ENCODE measurements around the gene MACROD2.
"Not testable (repeated sequence)": the region's sequence is repeated elsewhere in the genome, so short reads cannot be mapped to it uniquely, and the experiment has no call there.

The MACROD2 gene

DNA sequence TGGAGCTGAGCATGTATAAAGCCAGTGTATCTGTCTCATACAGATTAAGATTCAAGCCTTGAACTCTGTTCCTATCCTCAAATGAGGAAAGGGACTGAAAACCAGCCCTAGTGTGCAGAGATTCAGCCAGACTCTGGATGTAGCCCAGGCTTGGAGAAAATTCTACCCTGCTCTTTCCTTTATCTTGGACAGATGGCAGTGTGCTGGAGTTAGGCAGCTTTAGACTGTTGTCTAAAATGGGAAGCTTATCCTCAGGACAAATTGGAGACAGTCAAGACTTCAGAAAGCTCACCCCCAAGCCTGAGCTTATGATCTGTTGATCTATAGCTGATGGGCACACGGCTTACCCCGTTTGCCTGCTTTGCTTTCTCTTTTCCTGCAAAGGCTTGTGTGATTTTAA, 1520.4 kb downstream of the MACROD2 start:
- DNase-seq = no peak

DNA sequence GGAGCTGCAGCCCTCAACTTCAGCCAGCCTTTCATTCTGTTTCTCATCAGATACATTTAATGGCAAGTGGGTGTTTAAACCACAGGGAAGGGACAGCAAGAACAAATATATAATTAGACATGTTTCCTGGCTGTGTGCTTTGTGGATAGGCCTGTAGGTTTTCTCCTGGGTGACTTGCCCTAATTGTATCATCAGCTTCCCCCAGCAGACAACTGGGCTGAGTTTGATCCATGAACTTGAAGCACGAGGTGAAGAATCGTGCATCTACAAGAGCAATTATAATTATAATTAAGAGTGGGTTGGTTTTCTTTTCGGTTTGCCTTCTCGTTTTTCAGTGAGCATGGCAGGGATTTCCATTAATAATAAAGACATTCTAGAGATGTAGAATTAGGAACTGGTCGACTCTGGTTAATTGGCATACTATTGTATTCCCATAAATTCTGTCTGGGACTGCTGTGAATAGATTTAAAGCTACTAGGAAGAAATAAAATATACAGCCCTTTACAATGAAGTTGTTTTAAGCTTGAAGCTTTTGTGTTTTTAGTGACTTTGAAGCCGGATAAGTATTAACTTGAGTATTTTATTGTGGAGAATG, 1525.7 kb downstream of the MACROD2 start:
- no peak for DNase-seq

DNA sequence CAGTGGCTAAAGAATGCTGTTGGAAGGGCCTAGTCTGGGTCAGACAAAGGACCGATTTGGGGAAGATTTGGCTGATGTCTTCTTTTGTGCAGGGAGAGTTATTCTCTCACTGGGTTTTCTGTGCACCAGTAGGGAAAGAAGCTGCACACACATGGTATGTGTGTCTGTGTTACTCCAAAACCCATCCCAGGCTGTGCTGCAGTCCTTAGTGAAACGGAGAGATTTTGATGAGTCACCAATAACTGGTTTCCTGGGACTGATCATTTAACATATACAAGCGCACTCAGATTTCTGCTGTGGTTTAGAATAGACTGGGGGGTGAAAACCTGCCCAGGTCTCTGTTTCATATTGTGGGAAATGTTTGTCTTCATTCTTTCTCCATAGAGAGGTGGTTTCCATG, 1528.1 kb downstream of the MACROD2 start:
- no peak for DNase-seq

DNA sequence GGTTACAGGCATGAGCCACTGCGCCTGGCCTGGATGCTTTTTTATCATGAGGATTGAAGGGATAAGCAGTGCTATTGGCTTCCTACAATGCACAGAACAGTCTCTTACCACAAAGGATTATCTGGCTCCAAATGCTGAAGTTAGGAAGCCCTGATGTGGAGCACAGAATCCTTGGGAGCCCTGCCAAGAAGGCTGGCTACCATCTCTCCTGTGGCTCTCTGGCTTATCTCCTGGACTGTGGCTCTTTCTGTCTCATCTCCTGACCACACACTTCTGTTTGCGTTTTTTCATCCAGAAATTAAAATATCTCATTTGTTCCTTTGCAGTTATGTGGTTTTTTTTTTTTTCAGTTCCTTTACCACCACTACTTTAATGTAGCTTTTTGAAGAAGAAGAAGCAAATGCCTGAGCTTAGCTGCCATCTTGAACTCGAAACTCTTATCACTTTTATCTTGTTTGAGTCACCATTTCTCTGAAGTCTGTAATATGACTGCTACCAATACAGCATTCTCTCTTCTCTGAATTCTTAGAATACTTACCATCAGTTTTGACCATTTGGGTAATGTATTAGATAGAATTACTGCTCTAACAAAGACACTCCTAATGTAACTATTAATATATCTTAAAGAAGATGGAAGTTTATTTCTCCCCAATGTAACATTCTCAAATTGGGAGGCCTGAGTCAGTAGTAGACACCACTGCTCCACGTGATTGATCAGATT, 1533.2 kb downstream of the MACROD2 start:
- no peak for DNase-seq

DNA sequence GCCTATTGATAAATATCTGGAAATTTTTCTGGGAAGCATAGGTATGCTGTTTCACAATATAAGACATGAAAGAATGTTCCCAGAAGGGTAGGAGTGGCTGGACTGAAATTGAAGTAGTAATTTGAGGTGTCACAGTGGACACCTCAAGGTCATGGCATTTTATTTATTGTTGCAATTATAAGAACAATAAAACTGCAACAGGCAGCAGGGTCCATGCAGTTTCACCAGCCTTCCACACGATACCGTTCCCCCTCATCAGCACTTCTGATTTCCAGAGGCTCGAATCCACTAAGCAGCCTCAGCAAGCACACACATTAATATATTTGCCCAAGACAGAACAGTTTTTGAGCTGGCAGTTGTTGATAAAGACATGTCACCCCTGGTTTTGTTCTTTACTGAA, 1540.5 kb downstream of the MACROD2 start:
- no peak for DNase-seq

DNA sequence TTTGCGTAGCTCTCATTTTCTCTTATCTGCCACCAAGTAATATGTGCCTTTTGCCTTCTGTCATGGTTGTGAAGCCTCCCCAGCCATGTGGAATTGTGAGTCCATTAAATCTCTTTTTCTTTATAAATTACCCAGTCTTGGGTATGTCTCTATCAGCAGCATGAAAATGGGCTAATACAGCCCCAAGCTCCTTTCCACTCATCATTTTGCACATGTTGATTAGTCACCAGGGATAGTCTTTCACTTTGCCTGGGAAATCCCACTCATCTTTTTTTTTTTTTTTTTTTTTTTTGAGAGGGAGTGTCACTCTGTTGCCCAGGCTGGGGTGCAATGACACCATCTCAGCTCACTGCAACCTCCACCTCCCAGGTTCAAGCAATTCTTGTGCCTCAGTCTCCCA, 1541.9 kb downstream of the MACROD2 start:
- DNase-seq = not testable (repeated sequence)

DNA sequence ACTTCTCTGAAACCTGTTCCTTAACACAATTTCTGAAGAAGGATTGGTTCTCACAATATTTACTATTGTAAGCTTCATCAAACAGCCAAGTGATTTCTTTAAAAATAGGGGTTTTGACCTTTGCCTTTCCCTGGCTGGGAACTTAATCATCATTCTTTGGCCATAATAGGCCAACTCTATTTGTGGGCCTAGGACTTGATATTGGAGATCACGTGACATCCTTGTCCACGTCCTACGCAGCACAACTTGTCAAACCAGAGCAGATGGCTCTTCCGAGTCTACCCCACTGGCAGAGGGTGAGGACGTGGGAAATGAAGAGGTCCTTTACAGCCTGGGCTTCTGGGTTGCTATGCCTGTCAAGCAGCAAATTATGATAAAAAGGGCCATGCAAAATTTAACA, 1547.3 kb downstream of the MACROD2 start:
- DNase-seq = no peak

DNA sequence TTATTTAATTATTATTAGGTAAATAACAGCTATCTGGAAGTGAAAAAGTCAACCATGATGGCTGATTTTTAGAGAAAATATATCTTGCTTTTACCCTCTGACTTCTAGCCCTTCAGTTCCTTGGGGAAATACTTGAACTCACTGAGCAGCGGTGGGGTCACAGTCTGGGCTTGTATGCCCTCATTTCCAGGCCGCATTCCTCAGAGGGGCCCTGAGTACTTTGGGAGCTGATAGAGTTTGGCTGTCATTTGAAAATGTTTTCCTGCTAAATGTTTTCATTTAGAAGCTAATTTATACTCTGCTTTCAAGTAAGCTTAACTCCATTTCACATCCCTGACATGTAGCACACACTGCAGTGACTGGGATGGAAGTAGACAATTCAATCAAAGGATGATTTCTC, 1549.4 kb downstream of the MACROD2 start:
- no peak for DNase-seq

DNA sequence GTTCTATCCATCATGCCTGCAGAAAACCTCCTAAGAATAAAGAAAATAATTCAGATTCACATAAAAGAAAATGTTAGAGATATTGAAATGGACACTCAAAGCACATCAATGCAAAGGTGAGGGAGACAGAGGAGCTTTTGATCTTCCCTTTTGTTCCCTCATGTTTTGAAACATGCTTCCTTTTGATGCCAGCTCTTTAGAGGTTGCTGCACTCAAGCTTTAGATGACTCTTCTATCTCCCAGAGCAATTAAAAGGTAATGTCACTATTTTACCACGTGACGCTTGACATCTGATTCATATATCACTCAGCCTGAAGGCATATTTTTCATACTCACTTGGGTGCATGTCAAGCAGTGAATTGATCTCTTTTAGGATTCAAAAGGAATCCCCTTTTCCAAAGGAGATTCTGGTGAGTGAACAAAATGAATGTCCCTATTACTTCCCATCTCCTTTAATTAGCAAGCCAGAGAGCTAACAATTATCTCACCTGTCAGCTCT, 1551.3 kb downstream of the MACROD2 start:
- no peak for DNase-seq

DNA sequence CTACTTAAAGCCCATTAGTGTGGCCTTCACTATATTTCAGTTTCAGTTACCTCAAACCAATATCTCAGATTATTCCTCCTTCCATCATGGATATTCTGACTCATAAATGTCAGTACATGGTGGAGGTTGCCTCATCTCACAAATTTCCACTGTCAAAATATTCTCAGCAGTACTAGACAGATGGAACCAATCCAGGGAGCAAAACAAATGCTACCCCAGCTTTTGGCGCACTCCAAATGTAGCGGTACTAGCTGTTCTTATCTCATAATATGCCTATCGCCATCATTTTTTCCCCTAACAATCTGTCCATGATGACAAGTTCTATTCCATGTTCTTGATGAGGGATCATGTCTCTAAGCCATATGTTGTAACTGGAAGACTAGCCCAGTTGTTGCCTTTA, 1551.8 kb downstream of the MACROD2 start:
- DNase-seq = no peak

DNA sequence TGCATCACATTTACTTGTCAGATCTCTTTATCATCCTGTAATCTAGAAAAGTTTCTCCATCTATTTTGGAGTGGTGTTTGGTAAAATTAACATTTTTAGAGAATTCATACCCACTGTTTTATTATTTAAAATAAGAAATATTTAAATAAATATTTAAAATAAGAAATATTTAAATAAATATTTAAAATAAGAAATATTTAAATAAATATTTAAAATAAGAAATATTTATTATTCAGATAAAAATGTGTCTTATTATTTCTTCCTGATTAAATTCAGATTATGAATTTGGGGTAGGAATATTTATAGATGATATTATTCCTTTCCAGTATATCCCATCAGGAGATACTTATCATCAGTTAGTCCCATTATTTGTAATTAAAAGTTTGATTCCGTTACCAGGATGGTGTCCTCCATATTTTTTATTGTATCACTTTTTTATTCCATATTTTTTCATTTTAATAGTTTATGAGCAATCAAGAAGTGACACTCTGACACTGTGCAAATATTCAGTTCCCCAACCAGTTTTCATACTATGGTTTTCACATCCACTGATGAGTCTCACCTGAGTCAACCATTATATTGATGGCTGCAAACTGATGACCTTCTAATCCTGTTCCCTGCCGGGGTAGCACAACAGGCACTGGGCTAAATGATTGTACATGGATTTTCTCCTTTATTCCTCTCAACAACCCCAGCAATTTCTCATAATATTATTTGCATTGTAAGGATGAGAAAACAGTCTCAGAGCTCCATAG, 1555.0 kb downstream of the MACROD2 start:
- DNase-seq = no peak

DNA sequence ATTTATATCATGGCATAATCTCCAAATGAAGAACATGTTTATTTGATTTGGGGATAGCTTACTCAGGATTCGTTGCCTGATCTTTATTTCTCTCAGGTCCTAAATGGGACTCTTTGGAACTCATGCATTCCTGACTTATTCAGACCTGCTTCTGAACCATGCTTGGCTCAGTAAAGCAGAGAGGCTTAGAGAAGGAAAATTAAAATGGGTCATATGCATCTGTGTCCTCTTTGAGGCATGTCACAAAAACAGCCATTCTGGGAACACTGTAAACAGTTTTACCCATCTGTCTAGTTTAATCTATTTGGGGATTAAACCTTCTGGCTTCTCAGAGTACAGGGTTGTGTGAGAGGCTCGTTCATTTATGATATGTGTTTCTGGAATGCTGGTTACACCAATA, 1560.6 kb downstream of the MACROD2 start:
- DNase-seq = no peak

DNA sequence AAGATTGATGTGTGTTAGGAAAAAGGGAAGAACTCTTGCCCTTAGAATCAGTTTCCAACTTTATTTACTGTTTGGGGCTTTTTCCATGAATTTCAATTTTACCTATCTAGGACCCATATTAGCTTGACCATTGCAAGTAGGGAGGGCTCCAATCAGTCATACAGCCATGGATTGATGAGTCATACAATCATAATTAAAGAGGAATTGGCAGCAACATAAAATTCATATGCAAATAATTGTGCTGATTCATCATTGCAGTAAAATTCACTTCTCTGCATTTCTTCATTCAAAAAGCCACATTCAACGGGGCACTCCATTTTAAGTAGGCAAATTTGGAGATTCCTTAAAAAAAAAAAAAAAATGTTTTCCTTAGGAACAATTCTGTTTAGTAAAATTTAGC, 1561.6 kb downstream of the MACROD2 start:
- DNase-seq = no peak

DNA sequence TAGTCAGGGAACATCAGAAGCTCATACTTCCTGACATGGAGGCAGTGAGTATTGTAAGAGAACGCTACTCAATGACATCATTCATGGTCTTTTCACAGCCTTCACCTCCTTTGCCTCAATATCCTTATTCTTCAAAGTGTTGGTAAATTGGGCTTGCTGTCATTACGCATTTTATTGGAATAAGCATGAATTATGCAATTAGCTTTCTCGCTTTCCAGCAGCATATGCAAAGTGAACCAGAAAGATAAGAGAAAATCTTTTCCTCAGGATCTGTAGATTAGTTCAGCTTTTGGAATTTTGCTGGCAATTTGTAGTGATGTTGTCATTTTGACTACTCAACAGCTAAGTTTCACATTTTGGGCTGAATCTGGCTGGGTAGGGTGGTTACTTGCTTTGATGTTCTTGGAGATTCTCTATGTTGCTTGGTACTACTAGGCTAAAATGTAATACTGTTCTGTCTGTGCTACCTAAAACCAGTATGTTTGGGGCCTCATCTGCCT, 1565.8 kb downstream of the MACROD2 start:
- no peak for DNase-seq

DNA sequence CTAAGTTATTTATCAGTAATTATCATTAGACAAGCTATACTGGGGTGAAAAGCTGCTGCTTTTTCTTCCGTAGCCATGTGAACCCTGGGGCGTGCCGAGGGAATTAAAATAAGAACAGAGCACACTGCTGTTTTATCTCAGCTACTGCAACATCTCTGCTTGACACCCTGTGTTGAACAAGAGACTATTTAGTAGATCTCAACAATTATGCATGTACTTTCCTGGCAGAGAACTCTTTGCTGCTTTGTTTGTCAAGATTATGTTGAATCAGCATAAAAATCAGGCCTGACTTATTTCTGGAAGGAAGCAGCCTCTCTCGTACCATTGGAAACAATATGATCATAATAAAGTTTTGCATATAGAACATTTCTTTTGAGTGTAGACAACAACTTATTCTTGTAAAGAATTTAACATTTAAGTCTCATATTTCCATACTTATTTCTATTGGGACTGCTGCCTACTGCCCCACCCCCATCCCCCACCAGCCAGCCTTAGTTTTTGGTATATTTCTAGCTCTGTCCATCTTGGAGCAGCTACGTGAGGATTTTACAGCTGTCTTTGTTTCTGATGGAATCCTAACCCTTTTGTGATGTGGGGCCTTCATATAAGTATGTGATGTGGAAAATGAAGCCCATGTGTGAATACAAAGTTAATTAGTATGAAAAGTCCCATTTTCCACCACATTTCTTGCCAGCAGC, 1566.5 kb downstream of the MACROD2 start:
- no peak for DNase-seq

DNA sequence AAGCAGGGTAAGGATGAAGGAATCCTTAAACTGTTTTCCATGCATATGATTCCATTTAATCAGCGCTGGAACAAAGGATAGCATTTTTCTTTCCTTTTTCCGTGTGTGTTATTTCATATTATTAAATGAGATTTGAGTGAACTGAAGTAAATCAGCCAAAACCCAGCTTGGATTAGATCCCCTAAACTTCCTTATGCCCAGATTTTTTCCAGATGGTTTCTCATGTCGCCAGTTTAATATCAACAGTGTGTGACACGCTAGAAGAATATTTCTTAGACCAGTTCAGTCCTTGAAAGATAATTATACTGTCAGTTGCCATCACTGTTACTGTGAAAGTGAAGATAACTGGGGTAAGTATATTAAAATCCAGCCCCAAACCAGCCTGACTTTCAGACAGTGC, 1568.5 kb downstream of the MACROD2 start:
- no peak for DNase-seq

DNA sequence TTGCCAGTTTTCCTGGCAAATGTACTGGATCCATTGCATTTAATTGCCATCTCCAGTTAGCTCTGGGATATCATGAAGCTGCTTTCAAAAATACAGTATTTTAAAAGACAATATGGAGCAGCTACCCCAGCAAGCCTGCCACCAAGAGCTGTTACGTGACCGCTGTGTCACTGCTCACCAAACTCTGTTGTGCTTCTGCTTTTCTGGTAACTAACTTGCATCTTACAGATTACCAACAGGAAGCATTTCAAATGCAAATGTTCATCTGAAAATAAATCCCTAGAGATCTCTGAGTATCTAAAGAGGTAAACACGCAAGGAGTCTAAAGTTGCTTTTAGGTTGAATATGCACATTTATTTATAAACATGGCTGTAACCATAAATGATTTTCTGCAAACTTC, 1569.7 kb downstream of the MACROD2 start:
- DNase-seq = no peak

DNA sequence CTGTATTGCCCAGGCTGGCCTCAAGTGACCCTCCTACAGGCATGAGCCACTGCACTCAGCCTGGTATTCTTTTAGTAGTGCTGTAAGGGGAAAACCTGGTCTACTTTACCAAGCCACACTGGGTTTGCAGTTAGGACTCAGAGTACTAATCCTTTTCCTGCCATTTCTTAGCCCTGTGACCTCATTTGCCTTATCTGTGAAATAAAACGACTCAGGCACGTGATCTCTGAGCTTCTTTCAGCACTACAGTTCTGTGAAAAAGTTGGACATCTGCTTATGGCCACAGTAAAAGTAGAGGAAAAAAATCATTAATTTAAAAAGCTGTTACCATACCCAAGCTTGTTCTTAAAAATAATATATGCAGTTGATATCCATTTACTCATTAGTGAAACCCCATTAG, 1570.5 kb downstream of the MACROD2 start:
- no peak for DNase-seq

DNA sequence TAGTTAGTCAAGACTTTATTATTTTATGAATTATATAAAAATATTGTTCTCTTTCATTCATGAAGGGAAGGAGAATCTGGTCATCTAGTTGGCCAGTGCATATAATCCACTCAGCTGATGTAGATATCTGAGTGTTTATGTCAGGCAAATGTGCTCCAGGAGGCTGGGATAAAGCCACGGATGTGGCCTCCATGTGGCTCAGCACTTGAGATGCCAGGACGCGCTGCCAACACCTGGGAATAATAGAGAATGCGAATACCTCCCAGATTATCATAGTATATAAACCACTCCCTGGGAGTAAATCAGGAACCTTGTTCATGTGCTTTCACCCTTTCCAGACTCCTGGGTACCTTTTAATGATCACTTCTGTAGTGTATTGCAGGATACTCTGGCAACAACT, 1571.9 kb downstream of the MACROD2 start:
- DNase-seq = no peak

DNA sequence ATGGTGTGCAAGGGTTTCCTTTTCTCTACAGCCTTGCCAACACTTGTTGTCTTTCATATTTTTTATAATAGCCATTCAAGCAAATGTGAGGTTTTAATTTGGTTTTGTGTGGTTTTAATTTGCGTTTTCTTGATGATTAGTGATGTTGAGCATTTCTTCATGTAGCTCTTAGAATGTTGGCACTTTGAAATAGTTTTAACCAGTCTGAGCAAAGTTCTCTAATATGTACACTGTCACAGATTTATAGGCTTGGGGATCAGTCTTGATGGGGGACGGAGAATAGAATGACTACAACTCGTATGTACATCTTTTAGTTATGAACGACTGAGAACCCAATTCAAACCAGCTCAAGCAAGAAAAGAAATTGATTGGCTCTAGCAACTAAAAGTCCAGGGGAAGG, 1574.8 kb downstream of the MACROD2 start:
- no peak for DNase-seq

DNA sequence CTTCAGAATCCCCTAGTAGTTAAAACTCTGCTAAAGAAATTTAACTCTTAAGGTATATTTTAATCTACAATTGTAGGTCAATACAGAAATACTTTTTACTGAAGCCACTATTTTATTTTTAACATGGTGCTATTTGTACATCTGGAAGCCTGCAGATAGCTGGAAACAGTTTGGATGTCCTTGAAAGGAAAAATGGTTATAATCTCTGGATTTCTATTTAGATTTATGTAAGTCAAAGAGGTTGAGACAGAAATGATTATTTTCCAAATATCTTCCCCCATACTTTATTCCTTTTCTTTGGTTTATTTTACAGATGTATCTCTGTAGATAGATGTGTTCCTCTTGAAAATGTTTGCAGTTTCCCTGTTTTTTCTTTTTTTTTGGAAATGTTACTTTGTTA, 1575.7 kb downstream of the MACROD2 start:
- DNase-seq = no peak

DNA sequence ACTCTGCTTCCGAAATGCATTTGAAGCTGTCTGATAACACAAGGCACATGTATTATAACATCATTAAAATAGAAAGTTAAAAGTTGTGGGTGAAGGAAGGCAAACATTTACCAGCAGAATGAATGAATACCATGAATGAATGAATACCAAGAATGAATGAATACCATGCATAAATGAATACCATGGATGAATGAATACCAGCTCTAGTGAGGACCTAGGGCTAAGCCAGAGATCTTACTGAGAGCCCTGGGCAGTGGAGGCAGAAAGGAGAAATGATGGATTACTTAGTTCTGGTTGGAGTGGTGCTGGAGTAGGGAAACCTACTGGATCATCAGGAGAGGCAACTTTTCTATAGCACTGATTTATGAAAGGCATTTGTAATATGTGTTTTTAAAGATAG, 1579.9 kb downstream of the MACROD2 start:
- no peak for DNase-seq

DNA sequence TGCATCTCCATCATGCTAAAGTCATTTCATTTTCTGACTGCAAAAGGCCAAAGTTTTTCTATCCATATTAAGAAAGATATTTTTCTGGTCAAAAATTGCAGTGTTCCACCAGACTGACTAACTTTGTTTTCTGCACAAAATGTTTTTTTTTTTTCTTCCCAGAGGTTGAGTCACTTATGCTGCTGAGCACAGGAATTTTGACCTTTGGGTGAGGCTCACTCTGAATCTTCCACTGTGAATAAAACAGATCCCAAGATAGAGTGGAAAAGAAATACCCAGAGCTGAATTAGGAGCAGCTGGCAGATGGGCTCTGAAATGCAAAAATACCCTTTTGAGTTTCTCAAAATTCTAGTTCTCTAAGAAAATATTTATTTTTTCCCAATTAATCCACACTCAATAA, 1581.1 kb downstream of the MACROD2 start:
- no peak for DNase-seq
